Lung (tissue), 12 donors: Measurements from ENCODE around the gene PHLPP1. TPM values are rescaled to one million over a fixed set of nuclear protein-coding genes. Genes with fewer than 3 reads are reported as not detected.

Experiments used
- ATAC-seq: fragments of 200-7000 bp; cut with Tn5 transposase; one replicate; pipeline ENCODE4 v1.9.1; 2020; ENCODE audit warnings: moderate number of reproducible peaks; ENCODE audit not compliant: insufficient read depth, low FRiP score
- DNase-seq, 3 donors: peaks; one replicate each; pipeline ENCODE4 v3.0.0-alpha.2; 2013 to 2017
- H3K27ac ChIP-seq, 2 donors: one replicate each; pipeline ENCODE4 v1.5.1; 2013; ENCODE audit warnings: mild to moderate bottlenecking in 2 of 2, moderate library complexity in 2 of 2, control low read depth in 1 of 2, inconsistent platforms in 1 of 2, low read depth in 1 of 2, low read length in 1 of 2
- H3K27me3 ChIP-seq, 3 donors: one replicate each; pipeline ENCODE4 v1.5.1; 2013; ENCODE audit warnings: low read length in 2 of 3; ENCODE audit not compliant: control insufficient read depth in 3 of 3, insufficient read depth in 3 of 3
- H3K36me3 ChIP-seq, 4 donors: one replicate each; pipeline ENCODE4 v1.5.1; 2013; ENCODE audit warnings: low read length in 4 of 4, mild to moderate bottlenecking in 1 of 4, moderate library complexity in 1 of 4; ENCODE audit not compliant: control insufficient read depth in 4 of 4, insufficient read depth in 4 of 4
- H3K4me1 ChIP-seq, 5 donors: one replicate each; pipeline ENCODE4 v1.5.1; 2013; ENCODE audit warnings: low read length in 5 of 5, mild to moderate bottlenecking in 2 of 5, moderate library complexity in 1 of 5; ENCODE audit not compliant: control insufficient read depth in 5 of 5, insufficient read depth in 5 of 5
- H3K4me3 ChIP-seq: one replicate; pipeline ENCODE4 v1.5.1; 2013; ENCODE audit warnings: mild to moderate bottlenecking, control low read depth, moderate library complexity
- H3K9ac ChIP-seq, 2 donors: one replicate each; pipeline ENCODE4 v1.5.1; 2013; ENCODE audit warnings: low read length in 2 of 2, control low read depth in 1 of 2; ENCODE audit not compliant: insufficient read depth in 1 of 2
- H3K9me3 ChIP-seq, 4 donors: one replicate each; pipeline ENCODE4 v1.5.1; 2013; ENCODE audit warnings: low read length in 3 of 4, mild to moderate bottlenecking in 1 of 4, moderate library complexity in 1 of 4; ENCODE audit not compliant: control insufficient read depth in 4 of 4, insufficient read depth in 3 of 4
- WGBS, 2 donors: extraction: QIAGEN DNeasy Blood & Tissue Kit; methylation state at CpG; one replicate each; pipeline ENCODE4 v1.1.7; 2013; 5-methylcytosine and 5-hydroxymethylcytosine counted together
- polyA plus RNA-seq, 2 donors: library from polyadenylated mRNA; stranded (reverse); fragments of 200-250 nt; gene quantifications; one replicate each; pipeline ENCODE4 v1.2.1, GENCODE V29; 2013
- total RNA-seq, 2 donors: library from RNA; depleted of rRNA in 1 of 2; stranded (reverse); fragments of >200 nt in 1 of 2; gene quantifications; one replicate each; pipeline ENCODE4 v1.2.1, GENCODE V29; 2014 to 2021
- TF ChIP-seq, protein P1 (sequence below): IDR thresholded peaks from 2 replicates; pipeline ENCODE4 v1.5.1; 2012; ENCODE audit warnings: mild to moderate bottlenecking; ENCODE audit errors: control extremely low read depth, extremely low read depth
- donor health status: control.
- donor health status: control.
- donor health status: Bipolar disorder and iron deficiency.
- donor health status: healthy.
- donor health status: DM: yes; HTN: yes; CAD: no.

Gene PHLPP1
- total and polyA plus RNA-seq, 4 donors, result 2.3 to 29.2 (median 7.9) TPM

GRCh38 chr18:62784338-62784965, 69.1 kb downstream of the PHLPP1 start:
- no peak overlapping the region for H3K27ac ChIP-seq
- ATAC-seq (no peak), DNase-seq (no peak)
- no peaks in the 10 kb centered on the region for H3K36me3 ChIP-seq
- H3K9me3 ChIP-seq, result no peaks in the 10 kb centered on the region
- WGBS, 2 donors, result 40 to 63% methylated on average over 4 of the region's 4 CpGs
- H3K9ac ChIP-seq, result no peak overlapping the region
- no peak overlapping the region for H3K4me3 ChIP-seq
- no peaks in the 10 kb centered on the region for H3K27me3 ChIP-seq
- TF ChIP-seq, protein P1, sequence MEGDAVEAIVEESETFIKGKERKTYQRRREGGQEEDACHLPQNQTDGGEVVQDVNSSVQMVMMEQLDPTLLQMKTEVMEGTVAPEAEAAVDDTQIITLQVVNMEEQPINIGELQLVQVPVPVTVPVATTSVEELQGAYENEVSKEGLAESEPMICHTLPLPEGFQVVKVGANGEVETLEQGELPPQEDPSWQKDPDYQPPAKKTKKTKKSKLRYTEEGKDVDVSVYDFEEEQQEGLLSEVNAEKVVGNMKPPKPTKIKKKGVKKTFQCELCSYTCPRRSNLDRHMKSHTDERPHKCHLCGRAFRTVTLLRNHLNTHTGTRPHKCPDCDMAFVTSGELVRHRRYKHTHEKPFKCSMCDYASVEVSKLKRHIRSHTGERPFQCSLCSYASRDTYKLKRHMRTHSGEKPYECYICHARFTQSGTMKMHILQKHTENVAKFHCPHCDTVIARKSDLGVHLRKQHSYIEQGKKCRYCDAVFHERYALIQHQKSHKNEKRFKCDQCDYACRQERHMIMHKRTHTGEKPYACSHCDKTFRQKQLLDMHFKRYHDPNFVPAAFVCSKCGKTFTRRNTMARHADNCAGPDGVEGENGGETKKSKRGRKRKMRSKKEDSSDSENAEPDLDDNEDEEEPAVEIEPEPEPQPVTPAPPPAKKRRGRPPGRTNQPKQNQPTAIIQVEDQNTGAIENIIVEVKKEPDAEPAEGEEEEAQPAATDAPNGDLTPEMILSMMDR, result no peak
- peaks cover 0 to 7% (median 4%) of the 10 kb centered on the region in 5 donors for H3K4me1 ChIP-seq

GRCh38 chr18:62784966-62785413, 69.6 kb downstream of the PHLPP1 start:
- H3K27ac ChIP-seq, result no peak overlapping the region
- H3K9ac ChIP-seq, result no peak overlapping the region
- H3K9me3 ChIP-seq, result no peaks in the 10 kb centered on the region
- DNase-seq, result peak; percentile 42 to 63 (median 53)
- H3K36me3 ChIP-seq, result no peaks in the 10 kb centered on the region
- TF ChIP-seq, protein P1, result no peak
- ATAC-seq, result no peak
- H3K4me1 ChIP-seq, result peaks cover 0 to 9% (median 4%) of the 10 kb centered on the region in 5 donors
- no peak overlapping the region for H3K4me3 ChIP-seq
- H3K27me3 ChIP-seq, result no peaks in the 10 kb centered on the region
- WGBS, 2 donors, result 61 to 72% methylated on average over 3 of the region's 3 CpGs

DNA sequence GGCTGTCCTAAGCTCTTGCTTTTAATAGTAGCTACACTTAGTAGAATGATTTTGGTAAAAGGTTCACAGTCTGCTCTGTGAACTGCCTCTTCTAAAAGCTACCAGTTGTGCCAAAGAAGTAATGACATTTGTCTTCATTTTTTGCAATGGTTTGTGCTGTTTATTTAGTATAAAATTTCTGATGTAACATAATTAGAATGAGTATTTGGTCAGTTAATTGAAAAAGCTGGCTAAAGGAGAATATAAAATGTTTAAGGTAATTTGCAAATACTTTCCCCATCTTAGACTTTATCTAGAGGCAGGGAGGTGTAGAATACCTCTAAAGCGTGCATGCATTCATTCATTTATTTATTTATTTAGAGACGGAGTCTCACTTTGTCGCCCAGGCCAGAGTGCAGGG, 71.3 kb downstream of the PHLPP1 start:
- no peak for ATAC-seq
- H3K9ac ChIP-seq, result no peak overlapping the region
- no peak for DNase-seq
- TF ChIP-seq, protein P1, result no peak
- 97 to 99% methylated on average over 3 of the region's 3 CpGs for WGBS, 2 donors
- no peaks in the 10 kb centered on the region for H3K27me3 ChIP-seq
- H3K36me3 ChIP-seq, result no peaks in the 10 kb centered on the region
- H3K9me3 ChIP-seq, result no peaks in the 10 kb centered on the region
- H3K4me1 ChIP-seq, result peaks cover 1 to 18% (median 8%) of the 10 kb centered on the region in 5 donors
- H3K4me3 ChIP-seq, result no peak overlapping the region
- H3K27ac ChIP-seq, result no peak overlapping the region

DNA sequence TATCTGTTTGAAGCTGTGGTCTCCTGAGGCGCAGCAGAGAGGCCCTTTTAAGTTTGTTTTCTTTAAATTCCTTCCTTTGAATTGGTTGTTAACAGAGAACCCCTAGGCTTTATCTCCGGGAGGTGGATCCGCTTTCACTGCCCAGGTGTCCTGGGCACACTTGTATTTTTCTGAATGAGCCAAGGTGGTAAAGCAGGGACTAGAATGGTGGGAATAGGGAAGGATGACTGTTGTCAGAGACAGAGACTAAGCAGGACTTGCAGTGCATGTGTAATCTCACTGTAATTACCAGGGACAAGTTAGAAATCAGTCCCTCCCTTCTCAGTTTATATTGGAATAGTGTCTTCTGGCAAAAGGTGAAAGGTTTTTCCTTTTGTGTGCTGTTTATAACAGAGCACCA, 72.8 kb downstream of the PHLPP1 start:
- H3K27ac ChIP-seq, result no peak overlapping the region
- no peaks in the 10 kb centered on the region for H3K36me3 ChIP-seq
- no peak for DNase-seq
- H3K4me3 ChIP-seq, result no peak overlapping the region
- H3K9ac ChIP-seq, result no peak overlapping the region
- H3K27me3 ChIP-seq, result no peaks in the 10 kb centered on the region
- H3K4me1 ChIP-seq, result peaks cover 0 to 20% (median 8%) of the 10 kb centered on the region in 5 donors
- TF ChIP-seq, protein P1, result no peak
- H3K9me3 ChIP-seq, result no peaks in the 10 kb centered on the region
- no peak for ATAC-seq
- WGBS, 2 donors, result 95% methylated on average over 3 of the region's 3 CpGs
